Right lobe of liver (tissue), 6 donors: ENCODE data around the gene SMARCA2. TPM values are rescaled to one million over a fixed set of nuclear protein-coding genes. Genes with fewer than 3 reads are reported as not detected.

Experiments used
- ATAC-seq, 4 donors: fragments of 200-7000 bp; cut with Tn5 transposase; one replicate each; pipeline ENCODE4 v1.9.1; 2020; ENCODE audit warnings: mild to moderate bottlenecking in 4 of 4, moderate library complexity in 4 of 4
- DNase-seq, 3 donors: peaks; one replicate each; pipeline ENCODE4 v3.0.0-alpha.2; 2020
- H3K27ac ChIP-seq, 3 donors: fragments of 200-600 bp; one replicate each; pipeline ENCODE4 v1.8.0; 2022
- H3K27me3 ChIP-seq, 2 donors: fragments of 200-600 bp; one replicate each; pipeline ENCODE4 v1.8.0; 2022
- H3K36me3 ChIP-seq, 4 donors: fragments of 200-600 bp; sonication (generic) in 1 of 4; one replicate each; pipeline versions ENCODE4 v1.5.1 to v1.8.0; 2017 to 2022; ENCODE audit warnings: control low read depth in 1 of 4
- H3K4me1 ChIP-seq, 4 donors: fragments of 200-600 bp; sonication (generic) in 1 of 4; one replicate each; pipeline versions ENCODE4 v1.5.1 to v1.8.0; 2017 to 2022; ENCODE audit warnings: control low read depth in 1 of 4
- H3K4me3 ChIP-seq, 3 donors: fragments of 200-600 bp; one replicate each; pipeline ENCODE4 v1.8.0; 2022
- H3K9me3 ChIP-seq, 4 donors: fragments of 200-600 bp; sonication (generic) in 1 of 4; one replicate each; pipeline versions ENCODE4 v1.5.1 to v1.8.0; 2017 to 2022; ENCODE audit warnings: control low read depth in 1 of 4
- POLR2A ChIP-seq: fragments of 450-650 bp; IDR thresholded peaks from one replicate; pipeline ENCODE4 v1.6.1; 2017; ENCODE audit warnings: antibody characterized with exemption, mild to moderate bottlenecking
- WGBS: methylation state at CpG from one replicate; pipeline ENCODE4 v1.1.6; 2018; ENCODE audit warnings: low coverage, low lambda C conversion rate; ENCODE audit not compliant: insufficient coverage; ENCODE audit errors: missing lambda C conversion rate; 5-methylcytosine and 5-hydroxymethylcytosine counted together
- intact Hi-C, 2 donors: fragments of 100-400 bp; cut with DNase I; formaldehyde crosslinking; loops; one replicate each; pipeline versions ENCODE4 v1.11.2 to v1.14.1; 2022
- total RNA-seq, 6 experiments: library from RNA; depleted of rRNA in 2 of 6; stranded (reverse); fragments of >200 nt in 2 of 6; fragmentation: NEBNext Ultra II Directional in 3 of 6; extraction: Animal tissue kit (Norgen Biotek cat#: 25700) in 3 of 6; gene quantifications; one replicate each; pipeline versions ENCODE4 v1.1.0 to v1.2.4, GENCODE V29; 2016 to 2023
- TF ChIP-seq, protein P1 (sequence below), 4 donors: fragments of 200-600 bp in 3 of 4; fragments of 450-650 bp in 1 of 4; IDR thresholded peaks; one replicate each; pipeline versions ENCODE4 v1.5.1 to v1.8.0; 2016 to 2022; ENCODE audit warnings: antibody characterized with exemption in 4 of 4, mild to moderate bottlenecking in 2 of 4
- donor health status: DM: no; HTN: yes; CAD: no.
- donor health status: DM: no; HTN: no; CAD: no.
- donor health status: DM: no; HTN: no; CAD: no.
- donor health status: DM: no; HTN: yes; CAD: no.
- donor health status: DM: no; HTN: yes; CAD: no.

SMARCA2 gene
- total RNA-seq, 6 experiments from 2014 or later = 46.2 to 97.8 (median 62.4) TPM

GRCh38 chr9:2019723-2020122, 4.6 kb downstream of the SMARCA2 start:
- Histone ChIP-seq H3K4me3 (no peak overlapping the region), H3K9me3 (no peaks in the 10 kb centered on the region), H3K27me3 (no peaks in the 10 kb centered on the region), H3K27ac (no peak overlapping the region), H3K36me3 (no peaks in the 10 kb centered on the region), H3K4me1 (peaks cover 0 to 37% (median 7%) of the 10 kb centered on the region in 4 donors)
- intact Hi-C loops = no loop called here
- WGBS = 65% methylated on average over 1 of the region's 1 CpG
- TF ChIP-seq, protein P1, sequence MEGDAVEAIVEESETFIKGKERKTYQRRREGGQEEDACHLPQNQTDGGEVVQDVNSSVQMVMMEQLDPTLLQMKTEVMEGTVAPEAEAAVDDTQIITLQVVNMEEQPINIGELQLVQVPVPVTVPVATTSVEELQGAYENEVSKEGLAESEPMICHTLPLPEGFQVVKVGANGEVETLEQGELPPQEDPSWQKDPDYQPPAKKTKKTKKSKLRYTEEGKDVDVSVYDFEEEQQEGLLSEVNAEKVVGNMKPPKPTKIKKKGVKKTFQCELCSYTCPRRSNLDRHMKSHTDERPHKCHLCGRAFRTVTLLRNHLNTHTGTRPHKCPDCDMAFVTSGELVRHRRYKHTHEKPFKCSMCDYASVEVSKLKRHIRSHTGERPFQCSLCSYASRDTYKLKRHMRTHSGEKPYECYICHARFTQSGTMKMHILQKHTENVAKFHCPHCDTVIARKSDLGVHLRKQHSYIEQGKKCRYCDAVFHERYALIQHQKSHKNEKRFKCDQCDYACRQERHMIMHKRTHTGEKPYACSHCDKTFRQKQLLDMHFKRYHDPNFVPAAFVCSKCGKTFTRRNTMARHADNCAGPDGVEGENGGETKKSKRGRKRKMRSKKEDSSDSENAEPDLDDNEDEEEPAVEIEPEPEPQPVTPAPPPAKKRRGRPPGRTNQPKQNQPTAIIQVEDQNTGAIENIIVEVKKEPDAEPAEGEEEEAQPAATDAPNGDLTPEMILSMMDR (IDR thresholded peaks at IDR 0.05) = no peak
- no peak for TF ChIP-seq POLR2A
- ATAC-seq (no peak), DNase-seq (no peak)

DNA sequence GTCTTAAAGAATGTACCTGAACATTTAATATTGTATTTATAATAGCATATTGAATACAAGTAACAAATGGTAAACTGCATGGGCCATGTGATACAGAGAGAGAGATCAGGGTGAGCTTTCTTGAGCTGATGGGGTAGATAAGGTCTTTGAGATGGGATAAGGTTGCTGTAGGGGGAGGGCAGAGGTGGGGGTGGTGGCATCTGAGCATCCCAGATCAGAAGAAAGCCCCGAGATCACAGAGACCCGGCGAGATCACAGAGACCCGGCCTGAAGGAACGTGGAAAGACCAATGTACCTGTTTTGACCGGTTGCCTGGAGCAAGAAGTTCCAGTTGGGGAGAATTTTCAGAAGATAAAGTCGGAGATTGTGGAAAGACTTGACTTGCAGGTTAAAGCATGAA, 6.6 kb downstream of the SMARCA2 start:
- Histone ChIP-seq H3K9me3 (no peaks in the 10 kb centered on the region), H3K27ac (no peak overlapping the region), H3K4me1 (peaks cover 0 to 44% (median 8%) of the 10 kb centered on the region in 4 donors), H3K4me3 (no peak overlapping the region), H3K36me3 (no peaks in the 10 kb centered on the region), H3K27me3 (no peaks in the 10 kb centered on the region)
- 79% methylated on average over 7 of the region's 7 CpGs for WGBS
- intact Hi-C loops = no loop called here
- ATAC-seq = no peak
- TF ChIP-seq POLR2A = no peak
- no peak for DNase-seq

- peaks cover 0 to 44% (median 8%) of the 10 kb centered on the region in 4 donors for H3K4me1 ChIP-seq
- no peak overlapping the region for H3K27ac ChIP-seq
- 50% methylated on average over 1 of the region's 1 CpG for WGBS
Observed at GRCh38 chr9:2022560-2022959, 7.4 kb downstream of the SMARCA2 start.

DNA sequence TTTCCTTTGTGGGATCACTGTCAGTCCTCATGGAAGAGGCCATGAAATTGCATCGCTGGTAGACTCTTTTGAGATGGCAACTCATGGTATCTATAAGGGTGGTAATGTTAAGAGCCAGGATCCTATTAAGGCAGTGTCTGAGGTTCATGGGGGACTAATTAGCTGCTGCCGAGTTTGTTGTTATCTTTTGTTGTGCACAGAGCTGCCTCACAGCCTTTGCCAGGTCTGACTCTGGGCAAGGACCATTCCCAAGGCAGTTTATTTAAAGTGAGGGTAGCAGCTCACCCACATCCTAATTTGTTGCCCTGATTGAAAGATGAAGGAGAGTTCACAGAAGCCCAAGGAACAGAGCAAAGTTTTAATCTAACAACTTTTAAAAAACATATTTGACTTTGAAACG, 7.9 kb downstream of the SMARCA2 start:
- intact Hi-C loops = no loop called here
- Histone ChIP-seq H3K27me3 (no peaks in the 10 kb centered on the region), H3K9me3 (no peaks in the 10 kb centered on the region), H3K36me3 (no peaks in the 10 kb centered on the region), H3K4me3 (no peak overlapping the region), H3K27ac (no peak overlapping the region), H3K4me1 (peaks cover 0 to 44% (median 8%) of the 10 kb centered on the region in 4 donors)
- TF ChIP-seq POLR2A = no peak
- TF ChIP-seq, protein P1 (IDR thresholded peaks at IDR 0.05) = no peak
- 43% methylated on average over 3 of the region's 3 CpGs for WGBS
- DNase-seq (no peak), ATAC-seq (no peak)

More at GRCh38 chr9:2022560-2022959, 7.4 kb downstream of the SMARCA2 start:
- ATAC-seq = no peak
- Histone ChIP-seq H3K4me3 (no peak overlapping the region), H3K36me3 (no peaks in the 10 kb centered on the region), H3K27me3 (no peaks in the 10 kb centered on the region), H3K9me3 (no peaks in the 10 kb centered on the region)
- TF ChIP-seq POLR2A = no peak
- TF ChIP-seq, protein P1 (IDR thresholded peaks at IDR 0.05) = no peak
- DNase-seq = no peak
- intact Hi-C loops = no loop called here

DNA sequence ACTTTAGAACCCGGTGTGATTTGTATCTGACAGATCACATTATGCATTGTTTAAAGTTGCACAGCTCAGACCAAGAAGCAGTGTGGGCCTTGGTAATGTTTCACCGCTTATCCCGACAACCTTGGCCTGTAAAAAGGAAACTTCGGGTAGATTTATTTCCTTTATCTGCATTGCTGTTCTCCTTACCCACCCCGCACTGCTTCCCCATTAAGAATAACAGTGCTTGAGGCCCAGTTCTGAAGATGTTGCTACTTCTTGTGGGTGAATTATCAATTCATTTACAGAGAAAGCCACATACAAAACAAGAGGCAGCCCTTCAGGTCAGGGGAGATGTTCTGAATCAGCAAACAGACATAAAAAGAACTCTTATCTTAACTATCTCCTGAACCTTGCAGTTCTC, 8.4 kb downstream of the SMARCA2 start:
- no peak for DNase-seq
- Histone ChIP-seq H3K27ac (no peak overlapping the region), H3K27me3 (no peaks in the 10 kb centered on the region), H3K36me3 (no peaks in the 10 kb centered on the region), H3K4me3 (no peak overlapping the region), H3K9me3 (no peaks in the 10 kb centered on the region), H3K4me1 (peaks cover 0 to 40% (median 8%) of the 10 kb centered on the region in 4 donors)
- peak in 2 of 4 donors; percentile 39 to 43 for ATAC-seq
- WGBS = 45% methylated on average over 5 of the region's 5 CpGs
- TF ChIP-seq POLR2A = no peak
- TF ChIP-seq, protein P1 (IDR thresholded peaks at IDR 0.05) = no peak
- intact Hi-C loops = no loop called here
